ENCODE measurements around the gene FOCAD.

FOCAD gene

DNA sequence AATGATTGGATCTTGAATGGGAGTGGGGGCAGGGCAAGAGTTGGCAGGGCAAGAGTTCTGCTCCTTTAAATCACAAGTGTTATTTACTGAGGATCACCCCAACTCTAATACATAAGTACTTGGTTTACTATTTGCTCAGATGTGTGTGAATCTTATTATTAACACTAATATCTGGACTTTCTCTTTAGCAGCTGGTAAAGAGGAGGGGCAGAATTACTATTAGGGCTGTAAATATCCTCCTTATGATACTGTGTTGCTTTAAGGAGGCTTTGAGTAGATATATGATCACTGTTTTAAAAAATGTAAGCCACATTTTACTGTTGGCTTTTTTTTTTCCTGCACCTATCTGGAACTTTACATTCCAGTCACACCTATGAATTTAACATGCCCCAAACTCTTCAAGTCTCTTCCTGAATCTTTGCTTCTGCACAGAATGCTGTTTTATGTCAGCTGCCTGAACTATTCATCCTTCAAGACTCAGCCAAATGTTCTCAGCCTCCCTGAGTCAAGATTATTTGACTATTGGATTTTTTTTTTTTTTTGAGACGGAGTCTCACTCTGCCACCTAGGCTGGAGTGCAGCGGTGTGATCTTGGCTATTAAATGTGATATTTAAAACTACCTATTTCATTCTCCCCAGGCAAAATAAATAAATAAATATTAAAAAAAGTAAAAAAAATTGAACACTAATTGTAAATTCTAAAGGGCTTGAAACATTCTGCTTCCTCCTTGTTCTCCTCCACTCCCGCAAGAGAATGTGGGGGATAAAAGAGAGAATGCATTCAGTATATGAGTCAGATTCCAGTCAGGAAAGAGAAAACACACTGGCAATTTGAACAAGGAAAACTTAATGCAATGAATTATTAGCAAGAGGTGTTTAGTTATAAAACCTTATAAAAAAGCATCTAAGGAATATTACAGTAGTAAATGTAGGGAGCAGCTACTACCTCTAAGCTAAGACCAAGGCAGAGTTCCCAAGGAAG lies 99.3 kb downstream of the FOCAD start:
- Mint-ChIP-seq H3K4me1 (ENCODE audit: low read depth) (no peaks in the 10 kb centered on the region), H3K9me3 (ENCODE audit: low read depth) (no peaks in the 10 kb centered on the region), H3K36me3 (peaks cover 36% of the 10 kb centered on the region), H3K4me3 (no peak overlapping the region), H3K27me3 (no peaks in the 10 kb centered on the region), H3K27ac (no peak overlapping the region)

DNA sequence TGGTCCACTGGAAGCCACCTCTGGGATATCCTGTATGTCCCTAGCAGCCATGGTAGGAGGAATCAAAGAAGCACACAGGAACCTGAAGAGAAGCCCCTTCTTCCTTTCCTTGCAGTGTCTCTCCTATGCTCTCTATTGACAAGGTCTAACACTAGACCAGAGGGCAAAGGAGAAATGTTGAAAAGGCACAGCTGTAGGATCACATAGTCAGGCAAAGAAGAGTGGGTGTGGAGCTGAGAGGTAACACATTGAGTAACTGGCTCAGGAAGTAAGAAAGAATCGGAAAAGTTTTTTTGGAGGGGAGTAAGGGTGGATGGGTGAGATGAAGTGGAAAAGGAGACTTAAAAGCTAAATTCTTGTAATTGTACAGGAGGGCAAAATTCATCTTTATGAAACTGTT lies 100.1 kb downstream of the FOCAD start:
- H3K27ac Mint-ChIP-seq: no peak overlapping the region

DNA sequence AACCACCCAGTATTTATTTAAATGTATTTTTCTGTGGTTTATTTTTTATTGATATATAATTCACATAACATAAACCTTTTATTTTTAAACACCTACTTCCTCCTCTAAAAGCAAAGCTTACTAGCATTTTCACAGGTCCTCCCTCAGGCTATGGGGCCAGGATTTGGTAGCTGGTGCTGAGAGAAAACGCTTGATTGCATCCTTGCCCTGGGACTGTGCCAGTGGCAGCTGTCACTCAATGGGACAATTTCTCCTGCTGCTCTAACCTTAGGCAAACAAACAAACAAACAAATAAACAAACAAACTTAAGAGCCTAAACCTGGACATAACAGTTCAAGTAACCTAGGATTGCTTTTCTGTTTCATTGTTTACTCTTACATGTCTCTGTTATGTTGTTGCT lies 102.7 kb downstream of the FOCAD start:
- no peaks in the 10 kb centered on the region for H3K9me3 Mint-ChIP-seq (ENCODE audit: low read depth)
- peaks cover 42% of the 10 kb centered on the region for H3K36me3 Mint-ChIP-seq
- no peak overlapping the region for H3K4me3 Mint-ChIP-seq
- no peak overlapping the region for H3K27ac Mint-ChIP-seq
- no peaks in the 10 kb centered on the region for H3K27me3 Mint-ChIP-seq
- H3K4me1 Mint-ChIP-seq (ENCODE audit: low read depth): no peaks in the 10 kb centered on the region

More for the DNA sequence above, 100.1 kb downstream of the FOCAD start:
- Mint-ChIP-seq H3K4me3 (no peak overlapping the region), H3K36me3 (peaks cover 30% of the 10 kb centered on the region), H3K9me3 (ENCODE audit: low read depth) (no peaks in the 10 kb centered on the region), H3K27me3 (no peaks in the 10 kb centered on the region), H3K4me1 (ENCODE audit: low read depth) (no peaks in the 10 kb centered on the region)

DNA sequence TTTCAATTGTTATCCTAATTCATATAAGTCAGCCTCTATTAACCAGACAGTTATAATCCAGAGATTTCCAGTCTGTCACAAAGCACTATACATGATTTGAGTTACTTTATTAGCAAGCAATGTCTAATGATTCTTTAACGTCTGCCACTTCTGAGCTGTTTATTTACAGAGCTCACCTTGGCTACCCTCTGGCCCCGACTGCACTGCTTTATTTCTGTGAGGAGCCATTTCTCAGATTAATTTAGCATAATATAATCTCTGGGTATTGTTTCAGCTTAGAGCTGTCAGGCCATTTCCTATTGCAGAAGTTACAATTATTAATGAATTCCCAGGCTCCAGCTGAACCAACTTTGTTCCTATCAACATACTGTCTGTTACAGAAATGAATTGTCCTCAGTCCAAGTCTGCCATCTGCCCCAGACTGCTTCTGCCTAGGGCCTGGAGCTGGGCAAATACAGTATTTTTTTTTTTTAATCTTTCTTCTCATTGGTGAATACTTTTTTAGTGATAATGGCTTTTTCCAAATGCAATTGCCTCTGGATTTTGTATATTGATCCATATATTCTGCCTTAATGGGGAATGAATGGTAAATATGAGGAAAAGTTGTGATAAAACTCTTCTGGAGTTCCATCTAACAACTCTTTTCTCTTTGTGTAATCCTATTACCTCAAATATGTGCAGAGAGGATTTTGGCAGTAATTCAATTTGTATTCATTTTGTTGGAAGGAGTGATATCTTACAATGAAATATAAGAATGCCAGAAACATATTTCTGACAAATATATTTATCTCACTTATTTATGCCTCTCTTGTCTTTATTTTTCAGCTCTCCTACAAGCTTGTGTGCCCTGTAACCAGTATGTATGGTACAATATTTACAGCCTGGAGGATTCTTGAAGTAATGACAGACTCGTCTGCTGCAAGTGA lies 104.7 kb downstream of the FOCAD start:
- Mint-ChIP-seq H3K4me1 (ENCODE audit: low read depth) (no peaks in the 10 kb centered on the region), H3K36me3 (peaks cover 36% of the 10 kb centered on the region), H3K27me3 (no peaks in the 10 kb centered on the region), H3K27ac (no peak overlapping the region), H3K9me3 (ENCODE audit: low read depth) (no peaks in the 10 kb centered on the region), H3K4me3 (no peak overlapping the region)

DNA sequence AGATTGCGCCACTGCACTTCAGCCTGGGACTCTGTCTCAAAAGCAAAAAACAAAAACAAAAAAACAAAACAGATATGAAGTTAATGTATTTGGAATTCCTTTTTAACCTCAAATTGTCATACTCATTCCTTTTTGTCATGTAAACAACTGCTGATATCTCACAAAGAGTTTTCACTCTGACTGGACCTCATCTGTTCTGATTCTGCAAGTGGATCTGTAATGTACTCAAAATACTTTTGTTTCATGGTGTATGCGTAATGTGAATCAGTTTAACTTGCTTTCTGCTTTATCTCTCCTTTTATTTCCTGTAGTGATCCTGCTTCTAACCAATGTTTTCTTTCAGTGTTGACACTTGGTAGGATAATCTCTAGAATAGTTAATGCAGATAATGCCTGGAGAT lies 106.7 kb downstream of the FOCAD start:
- H3K27me3 Mint-ChIP-seq: no peaks in the 10 kb centered on the region
- H3K4me3 Mint-ChIP-seq: no peak overlapping the region

DNA sequence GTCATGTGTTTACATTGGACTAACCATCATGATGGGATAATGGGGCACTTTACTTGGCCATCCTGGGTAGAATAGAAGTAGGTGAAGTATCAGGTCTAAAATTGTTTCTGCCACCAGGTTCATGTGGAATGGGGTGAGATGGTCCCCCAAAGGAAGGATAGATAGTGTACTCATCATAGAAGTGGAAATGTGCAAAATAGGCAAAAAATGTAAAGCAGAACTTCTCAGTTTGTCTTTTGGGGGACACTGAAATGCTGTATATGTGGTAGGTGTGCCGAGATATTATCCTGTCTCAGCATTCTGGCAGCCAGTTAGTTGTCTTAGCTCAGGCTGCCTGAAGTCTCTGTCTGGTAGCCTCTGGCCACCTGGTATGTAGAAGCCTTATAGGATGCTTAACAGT lies 107.6 kb downstream of the FOCAD start:
- no peak overlapping the region for H3K27ac Mint-ChIP-seq
- peaks cover 24% of the 10 kb centered on the region for H3K36me3 Mint-ChIP-seq
- H3K4me1 Mint-ChIP-seq (ENCODE audit: low read depth): no peaks in the 10 kb centered on the region

More for the DNA sequence above, 106.7 kb downstream of the FOCAD start:
- Mint-ChIP-seq H3K4me1 (ENCODE audit: low read depth) (no peaks in the 10 kb centered on the region), H3K9me3 (ENCODE audit: low read depth) (no peaks in the 10 kb centered on the region), H3K36me3 (peaks cover 25% of the 10 kb centered on the region), H3K27ac (no peak overlapping the region)

DNA sequence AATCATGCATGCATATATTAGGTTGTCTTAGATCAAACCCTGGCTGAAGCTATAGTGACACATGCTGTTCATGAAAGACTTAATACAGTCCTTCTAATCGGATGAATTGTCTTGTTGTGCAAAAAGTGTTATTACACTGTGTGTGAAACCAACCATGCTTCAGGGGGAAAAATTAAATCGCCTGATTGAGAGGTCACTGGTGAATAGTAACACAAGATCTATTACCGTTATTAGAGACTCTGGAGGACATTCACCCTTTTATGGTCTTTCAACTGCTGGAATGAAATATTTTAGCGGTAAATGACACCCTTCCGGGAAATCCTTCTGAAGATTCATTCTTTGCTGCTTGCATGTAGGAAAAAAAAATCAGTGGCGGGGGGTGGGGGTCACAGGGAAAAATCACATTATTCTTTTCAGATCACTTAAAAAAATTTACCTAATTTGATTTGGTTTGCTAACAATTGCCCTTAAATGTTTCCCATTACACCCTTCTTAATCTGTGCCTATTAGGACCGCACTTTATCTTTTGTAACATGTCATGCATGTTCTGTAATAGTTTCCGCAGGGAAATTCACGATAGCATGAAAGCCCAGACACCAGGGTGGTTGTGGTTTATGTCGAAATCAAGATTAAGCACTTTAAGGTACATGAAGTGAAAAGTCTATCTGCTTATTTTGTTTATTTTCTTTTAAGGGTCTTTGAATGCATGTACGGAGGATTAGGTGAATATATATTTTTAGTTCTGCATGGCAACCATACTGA lies 120.6 kb downstream of the FOCAD start:
- no peak overlapping the region for H3K4me3 Mint-ChIP-seq
- no peaks in the 10 kb centered on the region for H3K9me3 Mint-ChIP-seq (ENCODE audit: low read depth)
- H3K27ac Mint-ChIP-seq: no peak overlapping the region
- H3K4me1 Mint-ChIP-seq (ENCODE audit: low read depth): no peaks in the 10 kb centered on the region
- H3K36me3 Mint-ChIP-seq: peaks cover 5% of the 10 kb centered on the region
- H3K27me3 Mint-ChIP-seq: no peaks in the 10 kb centered on the region

More for the DNA sequence above, 107.6 kb downstream of the FOCAD start:
- Mint-ChIP-seq H3K4me3 (no peak overlapping the region), H3K27me3 (no peaks in the 10 kb centered on the region), H3K9me3 (ENCODE audit: low read depth) (no peaks in the 10 kb centered on the region)

DNA sequence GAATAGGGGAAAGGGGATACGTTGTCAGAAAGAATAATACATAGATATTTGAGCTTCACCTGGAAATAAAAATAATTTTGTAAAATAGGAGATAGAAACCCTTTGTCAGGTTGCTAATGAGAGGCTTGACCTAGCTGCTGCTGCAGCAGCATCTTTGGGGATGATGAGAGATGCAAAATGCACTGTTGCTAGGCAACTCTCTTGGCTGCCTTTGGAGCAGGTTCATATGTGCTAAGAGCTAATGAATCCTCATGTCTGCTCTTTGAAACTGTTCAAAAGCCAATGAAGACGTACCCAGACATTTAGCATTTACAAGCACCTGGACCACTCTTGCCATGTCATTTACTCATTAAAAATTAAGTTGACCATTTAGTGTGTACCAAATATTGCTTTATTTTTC lies 121.7 kb downstream of the FOCAD start:
- Mint-ChIP-seq H3K4me3 (no peak overlapping the region), H3K27ac (no peak overlapping the region), H3K36me3 (no peaks in the 10 kb centered on the region), H3K4me1 (ENCODE audit: low read depth) (peaks cover 3% of the 10 kb centered on the region), H3K27me3 (no peaks in the 10 kb centered on the region), H3K9me3 (ENCODE audit: low read depth) (no peaks in the 10 kb centered on the region)

DNA sequence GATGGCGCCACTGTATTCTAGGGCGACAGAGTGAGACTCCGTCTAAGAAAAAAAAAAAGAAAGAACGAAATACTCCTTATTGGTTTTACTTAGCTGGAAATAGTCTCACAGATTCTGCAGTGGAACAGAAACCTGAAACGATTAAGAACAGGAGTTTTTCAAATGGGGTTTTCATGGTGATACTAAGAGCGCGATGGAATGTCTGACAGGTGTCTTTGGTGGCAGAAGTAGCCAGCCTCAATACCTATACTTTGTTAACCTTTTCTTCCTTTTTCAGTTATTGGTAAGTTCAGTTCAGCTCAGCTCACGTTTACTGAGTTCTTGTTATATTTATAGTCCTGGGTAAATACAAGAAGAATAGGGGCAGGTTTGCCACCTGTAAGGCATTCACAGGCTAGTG lies 123.9 kb downstream of the FOCAD start:
- Mint-ChIP-seq H3K9me3 (ENCODE audit: low read depth) (no peaks in the 10 kb centered on the region), H3K36me3 (peaks cover 3% of the 10 kb centered on the region), H3K27me3 (no peaks in the 10 kb centered on the region), H3K4me1 (ENCODE audit: low read depth) (peaks cover 4% of the 10 kb centered on the region), H3K27ac (no peak overlapping the region), H3K4me3 (no peak overlapping the region)

DNA sequence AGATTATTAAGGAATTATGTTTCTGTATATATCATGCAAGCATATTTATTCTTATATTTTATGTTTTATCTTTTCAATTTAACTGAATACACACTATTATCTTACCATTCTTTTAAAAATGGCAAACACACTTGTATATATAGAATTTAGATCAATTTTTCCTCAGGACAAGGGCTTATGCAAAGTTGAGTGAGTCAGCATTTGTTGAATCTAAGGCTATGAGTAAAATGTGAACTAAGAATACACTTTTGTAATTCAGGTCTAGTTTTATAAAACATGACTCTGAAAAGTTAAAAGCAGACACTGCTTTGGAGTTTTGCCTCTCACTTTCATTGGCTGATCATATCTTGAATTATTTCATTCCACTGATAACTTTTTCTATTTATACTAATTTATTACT lies 127.8 kb downstream of the FOCAD start:
- Mint-ChIP-seq H3K9me3 (ENCODE audit: low read depth) (no peaks in the 10 kb centered on the region), H3K36me3 (peaks cover 14% of the 10 kb centered on the region), H3K27ac (no peak overlapping the region), H3K4me3 (no peak overlapping the region), H3K4me1 (ENCODE audit: low read depth) (peaks cover 4% of the 10 kb centered on the region), H3K27me3 (no peaks in the 10 kb centered on the region)

DNA sequence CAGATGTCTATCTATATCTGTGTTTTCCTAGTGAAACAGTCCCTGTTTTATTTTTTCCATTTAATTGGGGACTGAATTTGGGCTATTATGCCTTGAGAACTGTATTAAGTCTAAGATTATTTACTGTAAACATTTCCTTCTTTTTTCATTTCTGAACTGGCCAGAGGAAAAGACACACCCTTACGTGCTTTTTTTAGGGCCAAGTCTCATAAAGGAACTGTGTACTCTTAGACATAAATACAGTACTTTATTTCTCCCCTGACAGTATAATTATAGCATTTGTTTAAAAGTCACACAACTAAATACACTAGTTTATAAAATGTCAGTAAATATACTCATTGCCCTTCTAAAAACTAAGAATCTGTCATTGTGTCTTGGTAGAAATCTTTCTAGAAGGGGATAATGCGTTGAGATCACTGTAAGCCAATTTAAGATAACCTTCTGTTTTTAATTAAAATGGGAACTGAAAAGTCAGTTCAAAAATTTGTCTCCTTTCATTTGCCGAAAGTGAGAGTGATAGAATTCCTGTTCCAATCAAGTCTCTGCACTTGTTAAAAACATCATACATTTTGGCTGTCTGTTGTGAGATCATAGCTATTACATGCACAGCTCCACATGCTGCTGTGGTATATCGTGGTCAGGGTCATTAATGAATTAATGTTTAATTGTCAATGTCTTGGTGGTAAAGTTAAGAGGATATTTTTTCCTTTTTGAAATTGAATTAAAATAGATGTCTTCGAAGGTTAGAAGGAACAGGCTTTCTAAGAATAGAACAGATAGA lies 132.1 kb downstream of the FOCAD start:
- Mint-ChIP-seq H3K4me3 (no peak overlapping the region), H3K27me3 (no peaks in the 10 kb centered on the region)

DNA sequence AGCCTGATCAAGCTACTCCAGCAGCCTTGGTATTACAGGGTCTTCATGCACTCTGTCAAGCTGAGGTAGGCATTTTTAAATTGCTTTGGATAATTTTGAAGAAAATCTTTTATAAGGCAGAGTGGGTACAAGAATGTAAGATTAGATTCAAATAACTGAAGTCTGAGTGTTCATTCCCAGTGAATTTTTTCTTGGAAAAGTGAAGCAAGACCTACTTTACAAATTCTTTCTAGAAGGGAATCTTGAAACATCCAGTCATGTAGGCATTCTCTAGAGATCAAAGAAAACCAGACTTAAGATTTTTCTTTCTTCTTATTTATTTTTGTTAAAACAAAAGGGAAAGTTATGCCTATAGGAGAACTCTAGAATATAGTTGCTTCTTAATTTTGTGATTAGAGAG lies 139.0 kb downstream of the FOCAD start:
- no peak overlapping the region for H3K4me3 Mint-ChIP-seq
- H3K27ac Mint-ChIP-seq: no peak overlapping the region
- no peaks in the 10 kb centered on the region for H3K4me1 Mint-ChIP-seq (ENCODE audit: low read depth)
- no peaks in the 10 kb centered on the region for H3K27me3 Mint-ChIP-seq
- peaks cover 32% of the 10 kb centered on the region for H3K36me3 Mint-ChIP-seq
- H3K9me3 Mint-ChIP-seq (ENCODE audit: low read depth): no peaks in the 10 kb centered on the region

More for the DNA sequence above, 132.1 kb downstream of the FOCAD start:
- Mint-ChIP-seq H3K36me3 (peaks cover 23% of the 10 kb centered on the region), H3K9me3 (ENCODE audit: low read depth) (no peaks in the 10 kb centered on the region), H3K27ac (no peak overlapping the region), H3K4me1 (ENCODE audit: low read depth) (no peaks in the 10 kb centered on the region)

DNA sequence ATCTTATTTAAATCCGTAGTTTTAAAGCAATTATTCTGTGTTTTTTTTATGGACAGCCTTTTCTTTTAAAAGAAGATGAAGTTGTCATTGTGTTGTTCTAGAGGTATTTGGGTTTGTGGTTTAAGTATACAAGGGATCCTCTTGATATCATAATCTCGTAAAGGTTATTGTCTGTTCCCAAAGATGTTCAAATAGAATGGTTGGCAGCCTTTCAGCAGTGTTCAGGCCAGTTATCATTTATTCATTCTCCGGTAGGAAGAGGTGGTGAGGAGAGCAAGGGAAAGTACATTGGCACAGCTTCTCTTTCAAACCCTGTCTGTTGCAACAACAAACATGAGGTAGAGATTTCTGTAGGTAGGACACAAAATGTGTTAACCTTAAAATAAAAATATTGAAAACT lies 147.0 kb downstream of the FOCAD start:
- Mint-ChIP-seq H3K27me3 (no peaks in the 10 kb centered on the region), H3K4me3 (no peak overlapping the region), H3K4me1 (ENCODE audit: low read depth) (no peaks in the 10 kb centered on the region), H3K27ac (no peak overlapping the region), H3K36me3 (peaks cover 39% of the 10 kb centered on the region), H3K9me3 (ENCODE audit: low read depth) (no peaks in the 10 kb centered on the region)

DNA sequence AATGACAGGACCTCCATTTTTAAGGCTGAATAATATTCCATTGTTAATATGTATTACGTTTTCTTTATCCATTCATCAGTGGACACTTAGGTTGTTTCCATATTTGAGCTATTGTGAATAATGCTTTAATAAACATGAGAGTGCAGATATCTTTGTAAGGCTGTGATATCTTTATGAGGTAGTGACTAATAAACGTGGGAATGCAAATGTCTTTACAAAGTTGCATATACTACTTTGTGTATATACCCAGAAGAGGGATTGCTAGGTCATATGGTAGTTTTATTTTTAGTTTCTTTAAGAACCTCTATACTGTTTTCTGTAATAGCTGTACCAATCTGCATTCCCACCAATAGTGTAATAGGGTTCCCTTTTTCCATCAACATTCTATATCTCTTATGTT lies 148.7 kb downstream of the FOCAD start:
- no peak overlapping the region for H3K4me3 Mint-ChIP-seq

More for the DNA sequence above, 148.7 kb downstream of the FOCAD start:
- no peaks in the 10 kb centered on the region for H3K4me1 Mint-ChIP-seq (ENCODE audit: low read depth)
- H3K27ac Mint-ChIP-seq: no peak overlapping the region
- H3K27me3 Mint-ChIP-seq: no peaks in the 10 kb centered on the region
- no peaks in the 10 kb centered on the region for H3K9me3 Mint-ChIP-seq (ENCODE audit: low read depth)
- H3K36me3 Mint-ChIP-seq: peaks cover 27% of the 10 kb centered on the region
